ENCODE data around the gene PARK7.
"Not testable (repeated sequence)": the region's sequence is repeated elsewhere in the genome, so short reads cannot be mapped to it uniquely, and the experiment has no call there.

Gene PARK7

DNA sequence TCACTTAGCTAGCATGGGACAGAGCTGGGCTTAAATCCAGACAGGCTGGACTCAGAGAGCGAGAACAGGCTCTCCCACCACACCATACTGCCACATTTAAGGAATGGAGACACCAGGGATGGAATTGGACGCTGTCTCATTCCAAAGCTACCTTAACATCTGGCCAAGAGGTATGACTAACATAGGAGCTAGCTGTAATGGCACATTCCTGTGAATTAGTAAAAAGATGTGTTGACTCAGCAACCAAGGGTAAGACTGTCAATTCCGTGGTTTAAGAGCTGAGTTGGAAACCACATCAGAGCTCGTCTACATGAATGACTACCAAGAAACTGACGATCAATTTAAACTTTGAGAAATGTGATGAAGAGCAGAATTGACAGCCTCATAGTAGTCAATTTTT, 12.6 kb upstream of the PARK7 start:
- DNase-seq: no peak

- DNase-seq: not testable (repeated sequence)
These were observed 8.7 kb upstream of the PARK7 start for GRCh38 chr1:7952791-7953190.

DNA sequence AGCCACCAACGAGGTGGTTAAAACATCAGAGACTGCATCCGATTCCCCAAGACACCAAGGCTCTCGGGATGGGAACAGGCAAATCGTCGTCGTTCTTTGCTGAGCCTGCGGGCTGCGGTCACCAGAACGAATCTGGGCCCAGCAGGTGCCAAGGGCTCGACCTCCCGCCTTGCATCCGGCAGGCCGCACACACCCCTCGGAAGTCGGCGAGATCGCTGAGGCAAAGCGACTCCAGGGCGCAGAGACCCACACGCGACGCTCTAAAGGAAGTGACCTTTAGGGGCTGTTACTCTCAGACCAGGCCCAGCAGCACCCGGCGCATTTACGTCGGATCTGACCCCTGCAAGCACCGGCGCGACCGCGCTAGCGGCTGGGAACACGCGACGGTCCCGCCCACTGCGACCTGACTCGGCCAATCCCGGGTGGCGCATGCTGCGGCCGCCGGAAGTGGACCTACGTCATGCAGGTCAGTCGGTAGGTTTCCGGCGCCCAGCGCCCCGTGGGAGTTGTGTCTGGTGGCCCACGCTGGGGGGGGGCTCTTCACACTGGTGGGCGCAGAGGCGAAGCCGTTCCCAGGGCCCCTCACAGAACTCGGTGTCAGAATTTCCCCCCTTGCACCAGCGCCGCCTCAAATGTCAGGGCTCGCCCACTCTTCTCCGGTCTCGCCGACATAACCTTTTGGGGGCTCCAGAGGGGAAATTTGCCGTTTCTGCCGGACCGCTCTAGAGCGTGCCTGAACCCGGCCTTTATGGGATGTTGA, 7.5 kb upstream of the PARK7 start:
- DNase-seq: peak; percentile 94

GRCh38 chr1:7954683-7955082, 6.8 kb upstream of the PARK7 start:
- peak; percentile 41 for DNase-seq

DNA sequence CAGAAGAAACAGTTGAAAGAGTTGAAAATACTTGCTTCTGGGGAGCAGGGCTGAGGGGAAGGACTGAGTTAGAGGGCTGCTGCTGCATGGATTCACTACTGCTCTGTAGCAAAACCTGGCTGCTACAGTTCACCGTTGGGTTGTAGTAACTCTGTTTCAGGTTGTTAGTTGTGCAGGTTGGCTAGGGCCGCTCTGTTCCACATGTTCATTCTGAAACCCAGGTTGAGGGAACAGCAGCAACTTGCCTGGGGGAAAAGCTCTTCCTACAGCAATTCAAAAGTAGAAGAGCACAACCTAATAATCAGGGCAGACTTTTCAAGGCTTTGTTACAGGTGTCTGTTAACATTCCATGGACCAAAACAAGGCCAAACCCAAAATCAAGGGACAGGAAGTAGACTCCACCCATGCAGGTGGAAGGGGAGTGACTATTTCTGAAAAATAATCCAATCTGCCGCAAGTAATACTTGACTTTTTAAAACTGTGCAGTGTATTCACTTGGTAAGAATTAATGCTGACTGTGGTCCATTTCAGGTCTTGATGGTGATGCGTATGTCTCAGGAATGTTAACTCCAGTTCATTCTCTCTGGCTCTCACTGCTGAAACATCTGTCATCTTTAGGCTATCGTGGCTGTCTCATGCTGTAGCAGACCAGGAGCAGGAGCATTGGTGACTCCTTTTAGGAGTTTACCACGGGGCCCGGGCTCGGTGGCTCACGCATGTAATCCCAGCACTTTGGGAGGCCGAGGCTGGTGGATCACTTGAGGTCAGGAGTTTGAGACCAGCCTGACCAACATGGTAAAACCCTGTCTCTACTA, 5.1 kb upstream of the PARK7 start:
- no peak for DNase-seq

GRCh38 chr1:7960165-7960564, 1.3 kb upstream of the PARK7 start:
- DNase-seq: peak; percentile 41

- DNase-seq: no peak
These were observed 670 bp upstream of the PARK7 start for GRCh38 chr1:7960867-7961215.

DNA sequence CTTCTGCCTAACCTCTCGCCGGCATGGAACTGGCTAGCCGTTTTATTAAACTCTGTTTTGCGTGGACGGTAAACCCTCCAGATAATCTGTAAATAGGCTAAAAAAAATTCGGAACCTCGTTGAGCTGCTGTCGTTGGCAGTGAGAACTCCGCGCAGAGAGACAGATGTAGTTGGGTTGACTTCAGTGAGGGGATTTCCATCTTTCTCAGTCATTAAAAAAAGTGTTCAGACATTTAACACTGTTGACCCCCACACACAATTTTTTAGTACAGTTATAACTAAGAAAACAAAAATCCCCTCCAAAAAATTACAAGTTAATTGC, 464 bp downstream of the PARK7 start:
- DNase-seq: no peak

GRCh38 chr1:7962636-7963377, 1.3 kb downstream of the PARK7 start:
- no peak for DNase-seq

GRCh38 chr1:7963378-7963730, 1.8 kb downstream of the PARK7 start:
- DNase-seq: not testable (repeated sequence)

DNA sequence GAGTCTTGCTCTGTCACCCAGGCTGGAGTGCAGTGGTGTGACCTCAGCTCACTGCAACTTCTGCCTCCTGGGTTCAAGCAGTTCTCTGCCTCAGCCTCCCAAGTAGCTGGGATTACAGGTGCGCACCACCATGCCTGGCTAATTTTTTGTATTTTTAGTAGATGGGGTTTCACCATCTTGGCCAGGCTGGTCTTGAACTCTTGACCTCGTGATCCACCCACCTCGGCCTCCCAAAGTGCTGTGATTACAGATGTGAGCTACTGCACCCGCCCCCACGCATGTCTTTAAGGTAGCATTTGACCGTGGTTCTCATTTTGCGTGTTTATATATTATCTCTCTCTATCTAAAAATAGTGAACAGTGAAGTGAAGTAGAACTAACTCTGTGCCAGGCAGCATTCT, 2.3 kb downstream of the PARK7 start:
- DNase-seq: not testable (repeated sequence)

DNA sequence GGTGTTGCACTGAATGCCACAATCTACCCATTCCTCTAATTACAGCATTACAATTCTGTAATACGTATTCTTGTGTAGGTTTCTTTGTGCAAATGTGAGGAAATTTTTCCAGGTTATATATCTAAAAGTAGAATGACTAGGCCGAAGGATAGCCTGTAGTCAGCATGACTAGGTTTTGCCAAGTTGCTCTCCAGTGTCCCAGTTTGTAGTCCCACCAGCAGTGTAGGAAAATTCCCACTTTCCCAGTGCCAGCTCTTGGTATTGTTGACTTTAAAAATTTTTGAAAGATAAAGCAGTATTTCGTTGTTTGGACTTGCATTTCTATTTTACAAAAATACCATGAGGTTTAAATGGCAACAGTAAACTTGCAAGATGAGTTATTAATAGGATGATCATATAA, 3.0 kb downstream of the PARK7 start:
- no peak for DNase-seq

DNA sequence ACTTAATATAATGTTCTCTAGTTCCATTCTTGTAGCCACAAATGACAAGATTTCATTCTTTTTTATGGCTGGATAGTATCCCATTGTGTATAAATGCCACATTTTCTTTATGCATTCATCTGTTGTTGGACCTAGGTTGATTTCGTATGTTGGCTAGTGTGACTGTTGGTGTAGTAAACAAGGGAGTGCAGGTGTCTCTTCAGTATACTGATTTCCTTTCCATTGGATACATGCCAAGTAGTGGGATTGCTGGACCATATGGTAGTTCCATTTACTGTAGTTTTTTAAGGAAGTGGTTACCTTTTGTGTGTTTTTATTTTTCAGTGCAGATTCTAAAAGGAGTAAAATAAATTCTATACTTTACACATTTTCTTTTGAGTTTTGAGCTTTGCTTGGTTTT, 5.7 kb downstream of the PARK7 start:
- DNase-seq: no peak

DNA sequence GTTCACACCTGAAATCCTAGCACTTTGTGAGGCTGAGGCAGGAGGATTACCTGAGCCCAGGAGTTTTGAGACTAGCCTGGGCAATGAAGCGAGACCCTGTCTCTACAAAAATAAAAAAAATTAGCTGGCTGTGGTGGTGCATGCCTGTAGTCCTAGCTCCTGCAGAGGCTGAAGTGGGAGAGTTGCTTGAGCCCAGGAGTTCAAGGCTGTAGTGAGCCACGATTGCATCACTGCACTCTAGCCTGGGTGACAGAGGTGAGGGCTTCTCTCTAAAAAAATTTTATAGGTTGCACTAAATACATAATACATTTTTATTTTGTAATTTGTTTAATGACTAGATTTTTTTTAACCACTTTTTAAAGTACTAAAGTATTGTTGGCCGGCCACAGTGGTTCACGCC, 6.1 kb downstream of the PARK7 start:
- no peak for DNase-seq

DNA sequence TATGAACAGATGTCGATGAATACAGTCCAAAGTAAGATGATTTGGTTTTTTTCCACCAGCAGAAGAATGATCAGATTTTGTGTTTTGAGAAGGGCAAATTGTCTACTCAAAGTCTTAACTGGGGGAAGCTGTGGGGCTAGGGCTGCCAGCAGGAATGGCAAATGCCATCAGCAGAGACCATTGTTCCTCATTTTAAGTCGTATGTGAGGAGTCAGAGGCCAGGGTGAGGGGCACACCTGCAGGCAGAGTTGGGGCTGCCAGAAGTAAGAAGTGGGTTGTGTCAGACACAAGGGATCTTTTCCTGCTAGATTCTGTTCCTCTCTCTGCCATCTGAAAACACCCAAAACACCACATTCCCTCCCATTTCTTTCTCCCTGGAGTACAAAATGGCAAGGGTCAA, 8.7 kb downstream of the PARK7 start:
- DNase-seq: no peak

- no peak for DNase-seq
These were observed 9.5 kb downstream of the PARK7 start for GRCh38 chr1:7971024-7971423.

DNA sequence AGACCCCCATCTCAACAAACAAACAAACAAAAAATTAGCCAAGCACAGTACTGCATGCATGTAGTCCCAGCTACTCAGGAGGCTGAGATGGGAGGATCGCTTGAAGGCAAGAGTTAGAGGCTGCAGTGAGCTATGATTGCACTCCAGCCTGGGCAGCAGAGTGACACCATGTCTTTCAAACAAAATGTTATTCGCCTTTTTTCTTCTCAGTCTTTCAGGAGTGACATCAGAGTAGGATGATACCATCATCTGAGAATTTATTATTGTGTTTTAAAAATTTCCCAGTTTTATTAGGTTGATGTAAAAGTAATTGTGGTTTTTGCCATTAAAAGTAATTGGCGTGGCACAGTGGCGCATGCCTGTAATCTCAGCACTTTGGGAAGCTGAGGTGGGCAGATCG, 10.8 kb downstream of the PARK7 start:
- DNase-seq: no peak

- no peak for DNase-seq
These were observed 11.6 kb downstream of the PARK7 start for GRCh38 chr1:7973086-7973485.

GRCh38 chr1:7975212-7975865, 13.8 kb downstream of the PARK7 start:
- DNase-seq: peak; percentile 81

- no peak for DNase-seq
These were observed 19.5 kb downstream of the PARK7 start for GRCh38 chr1:7980984-7981383.

GRCh38 chr1:7983086-7983778, 21.7 kb downstream of the PARK7 start:
- no peak for DNase-seq

- DNase-seq: no peak
These were observed 23.3 kb downstream of the PARK7 start for GRCh38 chr1:7984811-7985210.
